ENCODE measurements around the gene KRT73.
"Not testable (repeated sequence)": the region's sequence is repeated elsewhere in the genome, so short reads cannot be mapped to it uniquely, and the experiment has no call there.

The KRT73 gene

GRCh38 chr12:52598966-52599365 lies 19.4 kb downstream of the KRT73 start:
- DNase-seq, result no peak

- not testable (repeated sequence) for DNase-seq
These were observed 24.1 kb downstream of the KRT73 start for GRCh38 chr12:52594237-52594636.

GRCh38 chr12:52591521-52591920 lies 26.8 kb downstream of the KRT73 start:
- DNase-seq, result no peak

- DNase-seq, result no peak
These were observed 28.3 kb downstream of the KRT73 start for GRCh38 chr12:52590021-52590420.

DNA sequence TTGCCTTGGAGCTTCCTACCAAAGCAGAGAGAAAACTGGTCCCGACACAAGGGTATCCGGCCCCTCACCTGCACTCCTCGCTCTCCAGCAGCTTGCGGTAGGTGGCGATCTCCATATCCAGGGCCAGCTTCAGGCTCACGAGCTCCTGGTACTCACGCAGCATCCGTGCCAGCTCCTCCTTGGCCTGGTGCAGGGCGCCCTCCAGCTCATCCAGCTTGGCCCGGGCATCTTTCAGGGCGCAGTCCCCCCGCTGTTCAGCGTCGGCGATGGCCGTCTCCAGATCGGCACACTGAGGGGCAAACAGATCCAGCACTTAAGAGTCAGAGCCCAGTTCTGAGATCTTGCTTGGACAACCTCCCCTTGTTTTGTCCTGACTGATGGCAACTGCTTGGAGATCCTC lies 30.8 kb downstream of the KRT73 start:
- no peak for DNase-seq

DNA sequence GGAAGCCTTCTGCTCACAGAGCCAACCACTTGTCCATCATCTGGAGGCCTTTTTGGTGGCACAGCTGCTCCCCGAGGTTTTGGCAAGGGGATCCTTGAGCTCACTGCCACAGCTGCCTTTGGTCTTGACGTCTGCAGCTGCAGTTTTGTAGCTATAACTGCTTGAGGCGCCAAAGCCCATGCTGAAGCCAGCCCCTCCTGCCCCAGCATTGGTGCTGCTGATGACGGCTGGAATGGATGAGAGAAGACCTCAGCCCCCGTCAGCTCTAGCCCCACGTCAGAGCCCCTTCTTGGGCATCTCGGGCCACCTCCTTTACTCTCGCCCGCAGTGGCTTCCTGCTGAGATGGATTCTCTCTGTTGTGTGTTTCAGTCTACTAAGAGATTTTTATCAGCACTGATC lies 32.4 kb downstream of the KRT73 start:
- DNase-seq, result no peak

- DNase-seq, result no peak
These were observed 33.3 kb downstream of the KRT73 start for GRCh38 chr12:52585066-52585465.

GRCh38 chr12:52584156-52584682 lies 34.1 kb downstream of the KRT73 start:
- DNase-seq, result no peak

DNA sequence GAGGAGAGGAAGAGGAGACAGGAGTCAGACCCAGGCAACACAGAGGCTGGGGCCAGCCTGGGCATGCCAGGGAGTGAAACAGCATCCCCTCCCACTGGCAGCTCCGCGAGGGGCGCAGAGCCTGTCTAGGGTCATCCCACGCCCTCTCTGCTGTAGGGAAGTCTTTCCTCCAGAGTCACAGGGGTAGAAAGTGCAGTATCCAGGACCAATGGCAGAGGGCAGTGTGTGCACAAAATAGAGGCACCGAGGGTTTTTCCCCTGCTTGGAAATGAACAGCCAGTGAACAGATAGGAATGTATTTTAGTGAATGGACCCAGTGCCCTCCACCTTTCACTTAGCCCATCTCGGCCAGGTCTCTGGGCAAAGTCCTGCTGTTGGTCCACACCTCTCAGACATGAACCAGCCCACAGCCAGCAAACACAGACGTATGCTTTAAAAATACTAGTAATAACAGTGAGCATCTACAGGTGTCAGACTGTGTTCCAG lies 35.3 kb downstream of the KRT73 start:
- DNase-seq, result no peak

GRCh38 chr12:52582486-52582885 lies 35.9 kb downstream of the KRT73 start:
- no peak for DNase-seq

DNA sequence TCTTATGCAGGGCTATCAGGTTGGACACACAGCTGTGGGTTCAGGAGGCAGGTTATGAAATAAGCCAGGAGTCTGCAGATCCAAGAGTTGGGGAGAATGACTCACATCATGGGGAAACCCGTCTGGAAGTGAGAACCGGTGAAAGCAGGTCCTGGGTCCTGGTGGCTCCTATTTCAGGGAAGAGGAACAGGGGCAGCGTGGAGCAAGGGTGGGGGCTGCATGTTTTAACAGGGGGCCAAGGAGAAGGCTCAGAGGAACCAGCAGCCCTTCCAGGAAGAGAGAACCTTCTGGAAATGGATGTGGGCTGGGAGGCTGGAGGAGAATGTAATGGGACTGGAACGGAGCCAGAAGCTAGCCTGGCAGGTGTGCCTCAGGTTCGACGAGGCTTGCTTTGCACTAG lies 36.9 kb downstream of the KRT73 start:
- DNase-seq, result no peak

DNA sequence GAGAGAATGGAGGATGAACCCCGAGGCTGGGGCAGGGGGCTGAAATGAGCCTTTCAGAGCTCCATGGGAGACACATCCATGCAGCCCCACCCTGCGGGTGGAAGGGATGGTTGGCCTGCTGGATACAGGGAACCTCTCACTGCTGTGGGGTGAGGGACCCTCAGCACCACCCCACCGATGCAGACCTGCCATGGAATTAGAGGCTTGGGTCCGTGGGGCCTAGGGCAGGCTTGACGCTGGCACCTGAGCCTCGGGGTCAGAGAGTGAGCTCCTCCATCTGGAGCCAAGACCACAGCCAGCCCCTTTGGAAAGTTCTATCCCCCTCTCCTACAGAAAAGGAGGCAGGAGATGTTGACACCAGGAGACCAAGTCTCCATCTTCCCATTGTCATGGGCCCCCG lies 37.3 kb downstream of the KRT73 start:
- no peak for DNase-seq

DNA sequence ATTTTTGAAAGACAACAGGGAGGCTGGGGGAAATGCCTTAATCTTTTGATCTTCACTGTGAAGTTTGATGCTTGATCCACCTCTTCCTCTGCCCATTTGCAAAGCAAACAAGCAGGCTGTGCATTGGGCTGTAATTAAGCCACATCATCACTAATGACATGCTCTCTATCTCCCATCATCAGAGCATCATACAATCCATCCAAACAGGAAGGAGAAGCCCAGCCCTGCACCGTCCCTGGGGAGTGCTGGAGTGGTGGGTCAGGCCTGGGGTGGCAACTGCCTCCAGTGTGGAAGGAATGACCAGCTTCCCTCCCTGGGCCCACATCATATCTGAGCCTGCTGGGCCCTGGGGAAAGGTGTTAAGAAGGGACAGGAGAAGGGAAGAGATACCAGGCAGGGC lies 37.9 kb downstream of the KRT73 start:
- no peak for DNase-seq

DNA sequence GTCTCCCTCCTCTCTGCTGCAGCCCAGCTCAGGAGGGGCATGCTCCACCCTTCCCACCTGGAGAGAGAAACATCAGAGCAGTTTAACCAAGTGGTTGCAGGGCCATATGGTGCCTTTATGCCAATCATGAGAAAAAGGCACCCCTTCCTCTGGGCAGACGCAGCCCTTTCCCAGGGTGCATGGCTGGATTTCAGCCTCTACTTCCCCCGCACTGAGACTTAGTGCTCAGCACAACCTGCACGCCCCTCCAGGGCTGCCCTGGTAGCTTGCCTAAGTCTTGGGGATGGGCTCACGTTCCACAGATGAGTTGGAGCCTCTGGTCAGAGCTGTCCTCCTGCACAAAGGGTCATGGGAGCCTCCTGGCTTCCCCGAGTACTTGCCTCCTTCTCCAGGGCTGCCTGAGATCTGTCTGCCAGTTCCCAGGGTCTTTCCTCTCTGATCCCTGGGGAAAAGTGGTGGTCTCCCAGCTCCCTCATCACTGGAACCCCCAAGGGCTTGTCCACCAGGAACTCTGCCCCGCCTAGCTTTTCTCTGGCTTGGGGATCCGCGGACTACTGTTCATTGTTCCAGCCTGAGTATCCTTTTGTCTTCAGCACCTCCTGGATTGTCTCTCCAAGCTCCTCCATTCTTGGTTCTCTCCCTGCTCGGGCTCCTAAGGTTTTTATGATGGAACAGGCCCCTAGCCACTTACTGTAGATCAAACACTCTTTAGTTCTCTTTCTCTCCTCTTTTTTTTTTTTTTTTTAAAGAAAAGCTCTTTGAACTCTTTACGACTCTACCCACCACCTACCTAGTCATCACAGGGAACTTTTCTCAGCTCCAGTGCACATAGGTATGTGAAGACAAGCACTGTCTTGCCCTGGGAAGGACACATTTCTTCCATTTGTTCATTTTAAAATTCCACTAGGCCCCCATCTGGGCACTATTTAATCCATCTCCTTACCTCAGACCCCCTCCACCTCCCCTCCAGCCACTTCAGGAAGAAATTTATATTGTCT lies 38.6 kb downstream of the KRT73 start:
- DNase-seq, result no peak

GRCh38 chr12:52578469-52578868 lies 39.9 kb downstream of the KRT73 start:
- DNase-seq, result no peak

DNA sequence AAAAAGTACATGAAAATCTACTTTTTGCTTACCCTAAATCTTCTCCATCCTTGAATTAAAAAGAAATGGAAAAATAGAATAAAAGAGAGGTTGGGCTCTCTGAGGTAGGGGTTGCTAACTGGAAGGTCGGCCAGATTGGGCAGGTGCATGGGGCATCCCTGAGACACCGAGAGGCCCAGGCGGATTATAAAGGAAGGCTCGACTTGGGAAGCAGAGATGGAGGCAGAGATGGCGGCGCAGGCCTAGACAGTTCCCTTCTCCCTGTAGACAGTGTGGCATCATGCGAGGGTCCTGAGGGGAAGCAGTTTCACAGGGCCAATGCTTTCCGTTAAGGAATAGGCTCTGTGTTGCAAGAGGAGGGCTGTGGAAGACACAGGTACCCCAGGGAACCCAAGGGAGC lies 41.0 kb downstream of the KRT73 start:
- DNase-seq, result no peak

GRCh38 chr12:52575948-52576347 lies 42.4 kb downstream of the KRT73 start:
- no peak for DNase-seq

GRCh38 chr12:52575256-52575655 lies 43.1 kb downstream of the KRT73 start:
- no peak for DNase-seq

- no peak for DNase-seq
These were observed 44.6 kb downstream of the KRT73 start, which contains the start of gene KRT74 for GRCh38 chr12:52573743-52574142. KRT74 (minus strand) TSS chr12:52573843; CDS start chr12:52573777, 66 bp downstream.

DNA sequence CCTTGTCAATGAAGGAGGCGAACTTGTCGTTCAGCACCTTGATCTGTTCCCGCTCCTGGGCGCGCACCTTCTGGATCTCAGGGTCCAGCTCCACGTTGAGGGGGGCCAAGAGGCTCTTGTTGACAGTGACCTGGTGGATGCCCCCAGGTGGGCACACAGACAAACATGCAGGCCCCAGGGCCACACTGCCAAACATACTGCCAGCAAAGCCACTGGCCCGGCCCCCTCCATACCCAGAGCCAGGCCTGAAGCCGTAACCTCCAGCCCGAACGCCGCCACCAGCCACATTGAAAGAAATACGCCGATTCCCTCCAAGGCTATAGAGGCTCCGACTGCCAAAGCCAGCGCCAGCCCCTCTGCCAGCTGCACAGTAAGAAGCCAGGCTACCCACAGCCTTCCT lies 45.1 kb downstream of the KRT73 start:
- DNase-seq, result no peak

- no peak for DNase-seq
These were observed 47.8 kb downstream of the KRT73 start for GRCh38 chr12:52570511-52570910.

DNA sequence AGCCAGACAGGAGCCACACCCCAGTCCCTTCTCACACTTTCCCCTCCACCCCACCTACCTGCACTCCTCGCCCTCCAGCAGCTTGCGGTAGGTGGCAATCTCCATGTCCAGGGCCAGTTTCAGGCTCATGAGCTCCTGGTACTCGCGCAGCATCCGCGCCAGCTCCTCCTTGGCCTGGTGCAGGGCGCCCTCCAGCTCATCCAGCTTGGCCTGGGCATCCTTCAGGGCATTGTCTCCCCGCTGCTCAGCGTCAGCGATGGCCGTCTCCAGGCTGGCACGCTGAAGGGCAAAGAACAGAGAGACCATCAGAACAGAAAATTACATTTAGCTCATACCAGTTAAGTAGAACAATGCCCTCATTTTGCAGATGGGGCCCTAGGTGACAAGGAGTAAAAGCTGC lies 50.2 kb downstream of the KRT73 start:
- DNase-seq, result no peak

DNA sequence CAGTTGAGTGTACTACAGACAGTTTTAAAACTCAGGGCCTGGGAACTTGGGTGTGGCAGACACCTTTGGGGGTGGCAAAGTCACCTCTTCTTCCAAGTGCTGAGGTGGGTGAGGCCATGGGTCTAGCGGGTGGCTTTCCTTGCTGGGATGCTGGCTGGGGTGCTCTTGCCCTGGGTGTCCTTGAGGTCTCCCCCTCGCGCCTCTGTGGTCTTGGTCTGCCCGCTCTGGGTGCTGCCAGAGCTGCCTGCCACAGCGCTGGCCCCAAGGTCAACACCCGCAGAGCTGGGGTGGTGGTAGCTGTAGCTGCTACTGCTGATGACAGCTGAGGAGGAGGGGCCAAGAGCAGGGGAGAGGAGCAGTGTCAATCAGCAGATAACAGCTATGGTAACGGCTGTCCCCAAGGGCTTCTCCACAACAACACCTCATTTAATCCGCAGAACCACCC lies 51.5 kb downstream of the KRT73 start:
- no peak for DNase-seq

DNA sequence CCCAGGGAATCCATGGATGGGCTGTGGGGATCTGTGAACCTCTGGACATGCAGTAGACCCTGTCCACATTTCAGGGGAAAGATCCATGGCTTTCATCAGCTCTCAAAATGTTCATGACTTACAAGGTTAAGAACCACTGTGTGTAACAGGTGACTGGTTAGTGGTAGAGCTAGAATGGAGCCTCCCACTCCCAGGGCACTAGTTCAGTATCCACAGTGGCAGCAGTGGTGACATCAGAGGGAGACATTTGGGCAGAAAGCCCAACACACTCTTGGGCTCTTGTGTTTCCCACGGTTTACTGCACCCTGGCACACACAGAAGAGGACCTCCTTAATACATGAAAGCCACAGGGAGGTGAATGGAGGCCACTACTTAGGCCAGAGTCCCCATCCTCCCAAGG lies 53.8 kb downstream of the KRT73 start:
- DNase-seq, result no peak

Data from cortex of kidney (tissue), 1 donor.